HL-60/S4 treated with retinoic acid at 250 ng/mL for 4 days and 3 days (cell line): ENCODE measurements around the gene ADGRV1.

Source experiments
- in situ Hi-C: fragments of 300-500 bp; cut with MboI; formaldehyde crosslinking; loops from 2 replicates; pipeline ENCODE4 v1.7.0; 2022; ENCODE audit warnings: low sequenced_read_pairs

The ADGRV1 gene

DNA sequence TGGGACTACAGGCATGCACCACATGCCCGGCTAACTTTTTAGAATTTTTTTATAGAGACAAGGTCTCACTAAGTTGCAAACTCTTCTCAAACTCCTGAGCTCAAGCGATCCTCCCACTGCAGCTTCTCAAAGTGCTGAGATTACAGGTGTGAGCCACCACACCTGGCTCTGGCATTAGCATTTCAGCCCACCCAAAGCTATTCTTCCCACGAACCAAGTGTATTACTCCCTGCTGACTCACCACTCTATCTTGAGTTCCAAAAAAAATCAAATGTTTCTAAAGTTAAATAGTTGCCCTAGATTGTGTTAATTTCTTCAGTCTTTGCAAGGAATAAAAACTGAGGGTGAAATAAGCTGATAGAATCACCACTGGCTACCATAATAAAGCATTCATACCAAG is 619.0 kb downstream of the ADGRV1 start:
- in situ Hi-C loops = no loop called here

DNA sequence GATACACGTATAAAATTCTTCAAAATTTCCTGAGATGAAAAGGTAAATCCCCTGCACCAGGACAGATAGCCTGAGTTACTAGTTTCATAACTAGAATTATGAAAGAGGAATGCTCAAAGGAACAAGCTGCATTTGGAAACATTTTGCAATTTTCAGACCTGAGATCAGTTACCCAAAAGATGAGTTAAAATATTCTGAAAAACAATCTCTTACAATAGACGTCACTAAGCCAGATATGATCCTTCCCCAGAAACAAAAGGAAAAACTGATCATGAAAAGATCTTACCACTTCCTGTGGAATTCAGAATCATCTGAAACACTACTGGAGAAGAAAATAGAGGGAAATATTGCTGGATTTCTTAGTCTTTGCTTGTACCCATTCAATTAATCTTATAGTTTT is 619.9 kb downstream of the ADGRV1 start:
- in situ Hi-C loops = no loop called here

DNA sequence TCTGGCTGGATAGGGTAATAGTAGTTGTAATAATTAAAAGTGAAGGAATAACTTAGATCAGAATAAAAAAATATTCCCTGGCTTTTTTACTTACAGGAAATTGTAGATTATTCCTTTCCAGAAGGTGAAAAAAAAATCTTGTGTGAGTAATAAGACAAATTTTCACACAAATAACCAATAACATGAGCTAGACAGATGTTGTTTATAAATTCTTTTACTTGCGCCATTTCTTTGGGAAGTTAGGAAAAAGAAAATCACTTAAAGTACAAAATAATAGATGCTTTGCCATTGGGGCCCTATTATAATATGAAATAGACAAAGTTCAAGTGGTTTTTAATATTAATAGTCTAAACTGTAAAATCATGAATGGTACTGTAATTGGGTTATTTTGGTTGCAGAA is 620.4 kb downstream of the ADGRV1 start:
- in situ Hi-C loops = no loop called here

- in situ Hi-C loops = no loop called here
These were observed 621.9 kb downstream of the ADGRV1 start for GRCh38 chr5:91180506-91180905.

DNA sequence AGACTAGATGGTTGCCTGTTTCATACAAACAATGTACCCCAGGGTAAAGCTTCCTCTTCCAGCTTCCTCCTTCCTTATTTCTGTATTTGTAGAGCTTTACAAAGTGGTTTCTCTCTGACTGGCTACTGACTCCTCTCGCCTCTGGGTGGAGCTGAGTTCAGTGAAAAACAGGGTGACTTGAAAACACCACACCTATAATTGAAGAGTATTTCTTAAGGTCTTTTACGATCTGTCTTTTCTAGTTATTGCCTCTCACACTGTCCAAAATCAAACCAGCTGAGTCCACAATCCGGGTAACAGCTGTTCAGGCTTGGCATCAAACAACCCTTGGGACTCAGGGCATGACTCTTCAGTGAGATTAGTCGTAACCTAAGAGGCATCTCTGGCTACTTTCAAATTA is 624.2 kb downstream of the ADGRV1 start:
- in situ Hi-C loops = no loop called here

DNA sequence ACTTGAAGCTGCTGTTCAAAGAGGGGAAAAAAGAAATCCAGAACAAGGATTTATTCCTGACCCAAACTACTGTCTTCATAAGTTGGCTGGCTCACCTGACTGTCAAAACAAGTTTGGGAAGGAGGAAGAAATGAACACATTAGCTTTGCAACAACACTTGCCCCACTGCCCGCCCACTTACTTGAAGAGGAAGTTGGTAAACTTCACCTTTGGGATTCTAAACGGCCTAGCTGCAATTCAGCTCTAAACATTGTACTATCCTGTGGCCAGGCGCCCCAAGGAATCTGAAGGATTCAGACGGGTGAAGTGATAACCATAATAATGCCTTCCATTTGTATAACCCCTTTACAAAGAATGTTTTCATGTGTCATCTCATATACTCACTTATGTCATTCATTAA is 625.1 kb downstream of the ADGRV1 start:
- in situ Hi-C loops = no loop called here

- in situ Hi-C loops = no loop called here
These were observed 627.5 kb downstream of the ADGRV1 start for GRCh38 chr5:91186101-91186500.

GRCh38 chr5:91187032-91187431 is 628.4 kb downstream of the ADGRV1 start:
- in situ Hi-C loops = no loop called here

GRCh38 chr5:91188755-91189154 is 630.2 kb downstream of the ADGRV1 start:
- in situ Hi-C loops = no loop called here

GRCh38 chr5:91189480-91190313 is 631.1 kb downstream of the ADGRV1 start:
- in situ Hi-C loops = no loop called here

- in situ Hi-C loops = no loop called here
These were observed 631.7 kb downstream of the ADGRV1 start for GRCh38 chr5:91190314-91190690.

DNA sequence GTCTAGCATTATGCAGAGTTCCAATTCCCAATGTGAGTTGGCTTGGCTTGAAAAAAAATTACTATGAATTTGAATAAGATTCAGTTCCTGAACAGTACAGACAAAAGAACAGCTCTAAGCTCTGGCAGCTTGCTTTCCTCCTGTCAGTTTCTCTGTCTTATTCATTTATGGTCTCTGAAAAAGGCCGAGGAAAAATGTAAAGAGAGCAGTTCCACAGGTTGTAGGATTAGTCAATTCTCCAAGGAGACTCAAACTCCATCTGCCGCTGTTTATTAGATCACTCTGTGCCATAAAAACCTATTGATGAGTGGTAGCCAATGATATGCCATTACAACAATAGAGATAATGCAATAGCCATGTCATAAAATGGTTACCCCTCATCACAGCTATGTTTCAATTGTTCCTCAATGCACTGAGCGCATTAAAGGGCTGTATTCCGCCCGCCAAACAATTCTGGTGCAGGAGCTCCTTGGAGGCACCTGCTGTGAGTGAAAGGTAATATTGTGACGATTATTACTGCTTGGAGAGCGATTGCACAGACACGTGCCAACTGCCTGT is 636.3 kb downstream of the ADGRV1 start:
- in situ Hi-C loops = no loop called here

GRCh38 chr5:91200692-91201091 is 642.1 kb downstream of the ADGRV1 start:
- in situ Hi-C loops = no loop called here

DNA sequence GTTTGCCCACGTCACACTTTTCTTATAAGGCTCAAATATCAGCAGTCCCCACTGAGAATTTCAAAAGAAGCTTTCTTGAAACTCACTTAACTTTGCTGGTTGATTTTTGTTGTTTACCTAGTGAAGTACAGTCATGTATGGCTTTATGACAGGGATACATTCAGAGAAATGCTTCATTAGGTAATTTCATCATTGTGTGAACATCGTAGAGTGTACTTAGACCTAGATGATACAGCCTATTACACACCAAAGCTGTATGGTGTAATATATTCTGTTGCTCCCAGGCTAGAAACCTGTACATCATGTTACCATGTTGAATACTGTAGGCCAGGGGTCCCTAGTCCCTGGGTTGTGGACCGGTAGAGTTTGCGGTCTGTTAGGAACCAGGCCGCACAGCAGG is 647.5 kb downstream of the ADGRV1 start:
- in situ Hi-C loops = no loop called here

GRCh38 chr5:91206734-91207133 is 648.1 kb downstream of the ADGRV1 start:
- in situ Hi-C loops = no loop called here

DNA sequence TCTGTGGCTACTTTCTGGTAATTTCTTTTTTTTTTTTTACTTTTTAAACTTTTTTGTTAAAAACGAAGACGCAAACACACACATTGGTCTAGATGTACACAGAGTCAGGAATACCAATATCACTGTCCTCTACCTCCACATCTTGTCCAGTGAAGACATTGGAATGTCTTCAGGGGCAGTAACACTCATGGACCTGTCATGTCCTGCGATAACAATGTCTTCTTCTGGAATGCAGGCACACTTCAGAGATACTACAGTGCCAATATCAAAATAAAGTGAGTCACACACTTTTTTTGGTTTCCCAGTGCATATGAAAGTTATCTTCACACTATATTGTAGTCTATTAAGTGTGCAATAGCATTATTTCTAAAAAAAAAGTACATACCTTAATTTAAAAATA is 648.7 kb downstream of the ADGRV1 start:
- in situ Hi-C loops = no loop called here

DNA sequence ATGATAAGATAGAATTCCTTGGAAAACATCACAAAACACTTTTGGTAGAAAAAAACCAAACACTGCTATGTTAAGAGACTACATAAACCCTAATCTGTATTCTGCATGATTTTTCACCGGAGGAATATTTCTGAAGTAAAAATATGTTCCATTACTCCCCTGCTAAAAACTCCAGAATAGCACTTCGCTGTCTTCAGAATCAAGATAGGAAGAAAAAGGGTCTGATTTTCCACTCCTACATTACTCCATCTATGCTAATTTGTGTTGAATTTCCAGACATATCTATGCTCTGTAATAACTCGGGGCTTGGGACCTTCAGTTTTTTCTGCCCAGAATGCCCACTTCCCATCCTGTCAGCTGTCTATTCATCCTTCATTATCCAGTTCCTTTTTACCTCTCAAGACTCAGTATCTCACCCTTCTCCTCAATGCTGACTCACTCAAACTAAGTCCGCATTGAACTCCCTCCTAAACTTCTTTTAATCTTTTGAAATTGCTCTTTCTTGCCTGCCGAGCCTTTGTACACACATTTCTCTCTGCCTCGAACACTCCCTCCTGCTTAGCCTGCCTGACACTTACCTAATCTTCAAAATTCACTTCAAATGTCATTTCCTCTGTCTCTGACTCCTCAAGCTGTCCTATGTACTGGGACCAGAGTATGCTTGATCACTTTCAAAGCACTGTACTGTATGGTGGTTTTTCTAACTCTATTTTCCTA is 653.6 kb downstream of the ADGRV1 start:
- in situ Hi-C loops = no loop called here

GRCh38 chr5:91212714-91213092 is 654.1 kb downstream of the ADGRV1 start:
- in situ Hi-C loops = no loop called here
